GM19240 (cell line): ENCODE data around the gene PSME3.
A peak's percentile ranks its signal among the peaks of the same experiment; 100 is the strongest.

Source experiments
- DNase-seq: peaks from one replicate; pipeline ENCODE4 v3.0.0; 2011; ENCODE audit warnings: low spot score; ENCODE audit not compliant: insufficient read length

The PSME3 gene

DNA sequence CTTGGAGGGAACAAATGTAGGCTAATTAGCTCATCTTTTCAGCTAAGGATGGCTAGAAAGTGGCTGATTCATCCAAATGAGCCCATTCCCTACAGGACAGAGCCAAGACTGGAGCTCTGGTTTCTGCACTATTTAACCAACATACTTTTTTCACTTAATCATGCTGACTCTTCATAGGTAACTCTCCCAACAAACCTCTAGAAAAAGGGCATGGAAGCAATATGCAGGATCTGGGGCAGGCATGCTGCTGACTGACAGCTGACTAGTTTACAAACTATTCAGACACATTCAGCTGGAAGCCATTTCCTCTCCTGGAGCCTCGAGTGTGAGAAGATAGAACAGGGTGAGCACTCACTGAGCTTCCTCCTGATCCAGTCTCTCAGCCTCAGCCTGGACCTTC, 15.3 kb upstream of the PSME3 start:
- DNase-seq = no peak

DNA sequence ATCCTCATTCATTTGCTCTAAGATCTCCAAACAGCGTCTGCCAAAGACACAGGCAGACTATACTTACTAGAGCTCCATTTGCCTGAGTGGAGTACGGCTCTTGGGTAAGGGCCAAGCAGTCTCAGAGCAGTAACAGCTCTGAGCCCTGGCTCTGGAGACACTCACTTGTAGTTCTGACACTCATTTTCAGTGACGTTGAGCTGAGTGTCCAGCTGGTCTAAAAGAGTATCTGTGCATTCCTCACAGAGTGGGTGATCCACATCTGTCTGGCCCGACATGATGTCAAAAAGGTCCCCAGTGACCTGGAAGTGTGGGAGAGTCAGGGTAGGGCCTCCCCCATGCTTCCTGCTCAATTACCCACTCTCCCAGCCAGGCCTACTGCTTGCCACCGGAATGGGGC, 14.8 kb upstream of the PSME3 start:
- no peak for DNase-seq

GRCh38 chr17:42819939-42820535, 13.2 kb upstream of the PSME3 start:
- DNase-seq = peak; percentile 45

- no peak for DNase-seq
These were observed 12.0 kb upstream of the PSME3 start for GRCh38 chr17:42821176-42821575.

DNA sequence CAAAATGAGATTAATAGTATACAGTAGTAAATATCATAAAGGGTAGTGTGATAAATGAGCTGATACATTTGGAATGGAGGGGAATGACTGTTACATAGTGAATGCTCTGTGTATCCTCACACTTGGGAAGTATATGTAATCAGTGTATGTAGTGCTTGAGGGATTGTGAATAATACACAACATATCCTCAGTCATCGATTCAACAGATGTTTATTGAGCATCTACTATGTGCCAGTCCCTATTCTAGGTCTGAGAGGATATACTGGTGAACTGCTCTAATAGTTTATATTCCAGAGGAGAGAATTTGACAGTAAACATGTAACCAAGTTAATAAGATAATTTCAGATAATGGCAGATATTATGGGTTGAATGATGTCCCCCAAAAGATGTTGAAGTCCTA, 5.7 kb upstream of the PSME3 start:
- DNase-seq = no peak

DNA sequence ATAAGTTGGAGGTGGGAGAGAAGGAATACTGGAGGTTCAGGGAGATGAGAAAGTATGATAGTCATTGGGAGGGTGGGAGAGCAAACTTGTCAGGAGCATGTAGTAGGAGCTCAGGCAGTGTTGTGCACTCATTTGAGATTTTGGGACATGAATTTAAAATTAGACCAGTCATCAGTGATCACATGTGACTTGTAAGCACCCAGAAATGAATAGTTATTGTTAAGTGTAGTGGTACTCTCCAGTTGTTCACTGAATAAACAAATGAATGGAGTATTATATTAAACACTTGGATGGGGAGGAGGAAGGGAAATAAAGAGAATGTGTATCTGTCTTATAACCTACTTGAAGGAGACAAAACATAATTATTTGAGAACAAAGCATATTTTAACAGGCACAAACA, 2.2 kb upstream of the PSME3 start:
- no peak for DNase-seq

GRCh38 chr17:42832213-42832933, 824 bp upstream of the PSME3 start:
- DNase-seq = no peak

DNA sequence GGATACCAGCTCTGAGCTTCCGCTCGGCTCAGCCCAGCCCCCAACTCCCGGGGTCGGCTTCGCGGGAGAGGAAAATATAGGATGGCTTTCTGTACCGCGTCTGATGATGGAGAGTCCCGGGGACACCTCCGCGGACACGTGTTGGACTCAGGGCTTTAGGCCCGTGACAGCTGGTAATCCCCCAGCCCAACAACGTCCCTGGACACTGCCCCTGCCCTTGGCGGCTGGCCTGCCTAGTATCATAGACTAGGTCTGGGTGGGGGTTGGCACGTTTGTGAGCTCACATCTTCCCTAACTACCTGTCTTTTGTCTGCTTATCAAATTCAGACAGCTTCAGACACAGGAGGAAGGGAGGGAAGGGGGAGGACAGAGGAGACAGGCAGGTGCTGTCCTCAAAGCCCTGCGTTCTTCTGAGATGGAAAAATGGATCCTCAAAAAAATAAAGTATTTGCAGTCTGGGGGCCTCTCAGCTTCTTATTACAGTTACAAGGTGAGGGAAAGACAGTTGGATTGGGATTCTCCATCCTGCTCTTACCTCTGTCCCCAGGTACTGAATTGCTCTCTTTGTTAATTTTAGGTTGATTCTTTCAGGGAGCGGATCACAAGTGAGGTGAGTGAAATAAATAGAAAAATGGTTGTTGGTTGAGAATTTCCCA, 698 bp downstream of the PSME3 start:
- no peak for DNase-seq

DNA sequence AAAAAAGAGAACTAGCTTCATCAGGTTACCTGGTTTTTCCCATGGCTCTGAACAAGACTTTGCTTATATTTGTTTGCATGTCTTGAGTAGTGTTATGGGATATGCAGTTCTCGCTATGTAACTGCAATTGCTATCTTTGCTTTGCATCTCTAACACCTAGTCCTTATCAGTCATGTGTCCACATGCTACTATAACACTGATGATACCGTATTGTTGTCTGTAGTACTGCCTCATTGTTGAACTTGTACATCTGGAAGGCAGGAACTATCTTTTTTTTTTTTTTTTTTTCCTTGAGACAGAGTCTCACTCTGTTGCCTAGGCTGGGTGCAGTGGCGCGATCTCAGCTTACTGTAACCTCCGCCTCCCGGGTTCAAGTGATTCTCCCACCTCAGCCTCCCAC, 2.5 kb downstream of the PSME3 start:
- DNase-seq = no peak

- DNase-seq = no peak
These were observed 8.9 kb downstream of the PSME3 start for GRCh38 chr17:42841975-42842685.

- no peak for DNase-seq
These were observed 10.2 kb downstream of the PSME3 start for GRCh38 chr17:42843358-42843934.

DNA sequence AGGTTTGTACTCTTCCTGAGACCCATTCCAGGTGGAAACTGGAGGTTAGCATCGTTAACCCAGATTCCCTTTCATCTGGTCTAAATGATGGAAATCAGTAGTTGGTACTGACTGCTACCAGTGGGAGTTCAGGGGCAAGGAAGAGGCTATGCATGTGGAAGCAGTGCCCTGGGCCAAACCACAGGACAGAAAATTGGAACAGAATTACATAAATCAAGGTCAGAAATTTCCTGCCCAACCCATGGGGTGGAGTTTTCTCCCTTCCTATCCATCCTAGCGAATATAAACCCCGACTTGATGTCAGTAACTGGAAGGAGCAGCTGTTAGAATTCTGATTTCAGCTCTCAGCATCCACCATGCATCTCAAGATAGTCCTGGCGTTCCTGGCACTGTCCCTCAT, 11.1 kb downstream of the PSME3 start, which contains the start of gene AOC2:
Gene AOC2, plus strand, starts transcription at position 310 of the 400 bp plus-strand sequence. Its CDS starts 47 bp downstream, at position 357.
- DNase-seq = no peak

DNA sequence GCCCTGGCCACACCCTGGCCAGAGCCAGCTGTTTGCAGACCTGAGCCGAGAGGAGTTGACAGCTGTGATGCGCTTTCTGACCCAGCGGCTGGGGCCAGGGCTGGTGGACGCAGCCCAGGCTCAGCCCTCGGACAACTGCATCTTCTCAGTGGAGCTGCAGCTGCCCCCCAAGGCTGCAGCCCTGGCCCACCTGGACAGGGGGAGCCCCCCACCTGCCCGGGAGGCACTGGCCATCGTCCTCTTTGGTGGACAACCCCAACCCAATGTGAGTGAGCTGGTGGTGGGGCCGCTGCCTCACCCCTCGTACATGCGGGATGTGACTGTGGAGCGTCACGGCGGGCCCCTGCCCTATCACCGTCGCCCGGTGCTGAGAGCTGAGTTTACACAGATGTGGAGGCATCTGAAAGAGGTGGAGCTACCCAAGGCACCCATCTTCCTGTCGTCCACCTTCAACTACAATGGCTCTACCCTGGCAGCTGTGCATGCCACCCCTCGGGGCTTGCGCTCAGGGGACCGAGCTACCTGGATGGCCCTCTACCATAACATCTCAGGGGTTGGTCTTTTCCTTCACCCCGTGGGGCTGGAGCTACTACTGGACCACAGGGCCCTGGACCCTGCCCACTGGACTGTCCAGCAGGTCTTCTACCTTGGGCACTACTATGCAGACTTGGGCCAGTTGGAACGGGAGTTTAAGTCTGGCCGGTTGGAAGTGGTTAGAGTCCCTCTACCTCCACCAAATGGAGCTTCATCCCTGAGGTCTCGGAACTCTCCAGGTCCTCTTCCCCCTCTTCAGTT, 11.8 kb downstream of the PSME3 start:
- no peak for DNase-seq

DNA sequence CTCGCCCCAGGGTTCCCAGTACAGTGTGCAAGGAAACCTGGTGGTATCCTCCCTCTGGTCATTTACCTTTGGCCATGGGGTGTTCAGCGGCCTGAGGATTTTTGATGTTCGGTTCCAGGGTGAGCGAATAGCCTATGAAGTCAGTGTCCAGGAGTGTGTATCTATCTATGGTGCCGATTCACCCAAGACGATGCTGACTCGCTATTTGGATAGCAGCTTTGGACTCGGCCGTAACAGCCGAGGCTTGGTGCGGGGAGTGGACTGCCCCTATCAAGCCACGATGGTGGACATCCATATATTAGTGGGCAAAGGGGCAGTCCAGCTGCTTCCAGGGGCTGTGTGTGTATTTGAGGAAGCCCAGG, 12.3 kb downstream of the PSME3 start:
- no peak for DNase-seq

- DNase-seq = no peak
These were observed 12.9 kb downstream of the PSME3 start for GRCh38 chr17:42845918-42846593.

- no peak for DNase-seq
These were observed 13.5 kb downstream of the PSME3 start for GRCh38 chr17:42846594-42847280.

DNA sequence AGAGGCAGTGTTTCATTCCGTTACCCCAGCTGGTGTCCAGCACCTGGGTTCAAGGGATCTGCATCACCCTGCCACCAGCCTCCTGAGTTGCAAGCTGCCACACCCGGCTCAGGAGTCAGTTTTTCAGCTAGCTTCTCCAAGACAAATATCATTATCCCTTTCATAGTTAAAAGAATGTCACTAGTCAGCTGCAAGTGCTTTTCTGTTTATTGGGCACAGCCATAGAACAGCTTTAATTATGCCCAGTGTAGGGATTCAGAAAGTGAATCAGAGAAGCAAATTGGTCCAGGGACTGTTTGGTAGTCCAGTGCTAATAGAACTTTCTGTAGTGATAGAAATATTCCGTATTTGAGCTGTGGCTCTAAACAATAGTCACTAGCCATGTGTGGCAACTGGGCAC, 14.9 kb downstream of the PSME3 start:
- no peak for DNase-seq

DNA sequence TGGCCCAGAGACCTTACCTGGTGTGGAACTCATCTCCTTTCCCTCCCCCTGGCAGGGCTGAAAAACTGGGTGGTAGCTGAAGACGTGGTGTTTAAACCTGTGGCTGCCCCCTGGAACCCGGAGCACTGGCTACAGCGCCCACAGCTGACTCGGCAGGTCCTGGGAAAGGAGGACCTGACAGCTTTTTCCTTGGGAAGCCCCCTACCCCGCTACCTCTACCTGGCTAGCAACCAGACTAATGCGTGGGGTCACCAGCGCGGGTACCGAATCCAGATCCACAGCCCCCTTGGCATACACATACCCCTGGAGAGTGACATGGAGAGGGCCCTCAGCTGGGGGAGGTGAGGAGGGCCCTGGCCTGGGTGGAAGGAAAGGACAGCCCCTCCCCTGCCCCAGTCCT, 15.8 kb downstream of the PSME3 start:
- no peak for DNase-seq

DNA sequence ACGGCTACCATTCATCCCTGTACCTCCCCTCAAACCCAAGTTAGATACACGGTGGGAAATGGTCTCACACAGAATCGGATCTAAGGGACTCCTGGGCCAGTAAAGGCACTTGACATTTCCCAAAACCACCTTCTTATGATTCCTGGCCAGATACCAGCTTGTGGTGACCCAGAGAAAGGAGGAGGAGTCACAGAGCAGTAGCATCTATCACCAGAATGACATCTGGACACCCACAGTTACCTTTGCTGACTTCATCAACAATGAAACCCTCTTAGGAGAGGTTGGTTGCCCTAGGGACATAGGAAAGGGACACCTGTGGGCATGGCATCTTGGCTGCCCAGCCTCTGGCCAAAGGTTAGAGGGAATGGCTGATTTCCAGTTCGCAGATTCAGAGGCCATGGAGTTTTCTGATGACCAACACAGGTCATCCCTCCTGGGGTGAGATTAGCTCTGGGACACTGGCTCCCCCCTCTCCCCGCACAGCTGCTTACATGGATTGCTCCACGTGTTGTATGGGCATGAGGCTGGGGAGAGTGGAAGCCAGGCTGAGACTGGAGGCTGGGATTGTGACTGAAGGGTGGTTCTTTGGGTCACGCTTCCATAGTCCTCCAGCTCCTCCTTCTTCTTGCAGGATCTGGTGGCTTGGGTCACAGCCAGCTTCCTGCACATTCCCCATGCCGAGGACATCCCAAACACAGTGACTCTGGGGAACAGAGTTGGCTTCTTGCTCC, 16.4 kb downstream of the PSME3 start:
- no peak for DNase-seq
